GM12872 (cell line): Measurements from ENCODE around the gene ZNF276.

ENCODE experiments used
- CTCF ChIP-seq: IDR thresholded peaks from 3 replicates; pipeline ENCODE4 v1.5.1; 2011; ENCODE audit warnings: low read depth, mild to moderate bottlenecking, low read length, moderate library complexity; ENCODE audit not compliant: insufficient read depth

Gene ZNF276

GRCh38 chr16:89727406-89728120 lies 6.2 kb downstream of the ZNF276 start:
- TF ChIP-seq CTCF = no peak

- TF ChIP-seq CTCF = no peak
These were observed 8.0 kb downstream of the ZNF276 start for GRCh38 chr16:89729293-89729692.

- TF ChIP-seq CTCF = no peak
These were observed 8.7 kb downstream of the ZNF276 start for GRCh38 chr16:89729863-89730593.

GRCh38 chr16:89730610-89731234 lies 9.4 kb downstream of the ZNF276 start:
- no peak for TF ChIP-seq CTCF

GRCh38 chr16:89732142-89732917 lies 11.0 kb downstream of the ZNF276 start:
- TF ChIP-seq CTCF = no peak

- TF ChIP-seq CTCF = no peak
These were observed 11.5 kb downstream of the ZNF276 start for GRCh38 chr16:89732918-89733242.

GRCh38 chr16:89733322-89733721 lies 12.0 kb downstream of the ZNF276 start:
- TF ChIP-seq CTCF = no peak
